Head of caudate nucleus (tissue), 42 donors: ENCODE data around the gene MRPL58.
"Not testable (repeated sequence)": the region's sequence is repeated elsewhere in the genome, so short reads cannot be mapped to it uniquely, and the experiment has no call there.

Source experiments
- DNase-seq, 42 donors: peaks; one replicate each; pipeline versions ENCODE4 v3.0.0 to v3.0.0-alpha.2; 2020 to 2021; ENCODE audit warnings: mixed read lengths in 7 of 42
- intact Hi-C: fragments of 100-400 bp; cut with DNase I; formaldehyde crosslinking; loops from one replicate; pipeline ENCODE4 v1.15.0; 2022

MRPL58 gene

GRCh38 chr17:75034236-75034908 is 21.9 kb downstream of the MRPL58 start:
- DNase-seq, result peak; percentile 70 to 97 (median 88)
- intact Hi-C loops, result loop anchor here (5.0 kb wide), 1 partner anchor 72 kb away; no protein-coding TSS in a partner anchor

- peak in 15 of 42 donors; percentile 25 to 69 (median 44) for DNase-seq
- intact Hi-C loops, result no loop called here
Observed at GRCh38 chr17:75036643-75037268, 24.3 kb downstream of the MRPL58 start.

- DNase-seq, result peak in 2 of 42 donors; percentile 28 to 38
- intact Hi-C loops, result no loop called here
Observed at GRCh38 chr17:75039238-75039637, 26.8 kb downstream of the MRPL58 start.

GRCh38 chr17:75041656-75042280 is 29.3 kb downstream of the MRPL58 start:
- intact Hi-C loops, result no loop called here
- DNase-seq, result no peak

- DNase-seq, intact Hi-C loops: not testable (repeated sequence)
Observed at GRCh38 chr17:75043789-75044188, 31.3 kb downstream of the MRPL58 start.

- intact Hi-C loops, result no loop called here
- no peak for DNase-seq
Observed at GRCh38 chr17:75044716-75045115, 32.2 kb downstream of the MRPL58 start.

GRCh38 chr17:75045946-75046406 is 33.5 kb downstream of the MRPL58 start:
- intact Hi-C loops, result not testable (repeated sequence)

GRCh38 chr17:75046407-75047289 is 34.2 kb downstream of the MRPL58 start, which contains the start of the genes ATP5PD and KCTD2:
Gene ATP5PD, minus strand, starts transcription at chr17:75046969. Its CDS starts 4,319 bp downstream, at chr17:75042650.
Gene KCTD2, plus strand, starts transcription at chr17:75047225. Its CDS starts 26 bp downstream, at chr17:75047251.
- intact Hi-C loops, result no loop called here

More at GRCh38 chr17:75045946-75046406, 33.5 kb downstream of the MRPL58 start:
- DNase-seq, result not testable (repeated sequence)

GRCh38 chr17:75047398-75048098 is 35.1 kb downstream of the MRPL58 start:
- peak in 31 of 42 donors; percentile 16 to 68 (median 40) for DNase-seq
- intact Hi-C loops, result no loop called here

More at GRCh38 chr17:75046407-75047289, 34.2 kb downstream of the MRPL58 start, which contains the start of the genes ATP5PD and KCTD2:
- peak; percentile 90 to 99 (median 96) for DNase-seq

GRCh38 chr17:75048249-75048878 is 35.9 kb downstream of the MRPL58 start:
- peak in 17 of 42 donors; percentile 6 to 63 (median 42) for DNase-seq
- intact Hi-C loops, result no loop called here

GRCh38 chr17:75049057-75049456 is 36.6 kb downstream of the MRPL58 start:
- DNase-seq, result peak in 7 of 42 donors; percentile 28 to 66 (median 42)
- intact Hi-C loops, result no loop called here

GRCh38 chr17:75049706-75050105 is 37.2 kb downstream of the MRPL58 start:
- intact Hi-C loops, result no loop called here

GRCh38 chr17:75051941-75052340 is 39.5 kb downstream of the MRPL58 start:
- DNase-seq, result no peak
- intact Hi-C loops, result no loop called here

More at GRCh38 chr17:75049706-75050105, 37.2 kb downstream of the MRPL58 start:
- no peak for DNase-seq

- intact Hi-C loops, result no loop called here
- peak in 35 of 42 donors; percentile 28 to 81 (median 57) for DNase-seq
Observed at GRCh38 chr17:75059369-75060345, 47.2 kb downstream of the MRPL58 start.

GRCh38 chr17:75060434-75061054 is 48.1 kb downstream of the MRPL58 start:
- intact Hi-C loops, result no loop called here
- DNase-seq, result peak in 1 of 42 donors; percentile 21

- no peak for DNase-seq
- intact Hi-C loops, result no loop called here
Observed at GRCh38 chr17:75061055-75061438, 48.6 kb downstream of the MRPL58 start.
